Neural cell (in vitro differentiated cells): ENCODE measurements around the gene PIAS4.

Experiments used
- CTCF ChIP-seq: fragments of 450-650 bp; IDR thresholded peaks from 2 replicates; pipeline ENCODE4 v1.5.1; 2014; ENCODE audit warnings: antibody characterized with exemption, mild to moderate bottlenecking, moderate library complexity; ENCODE audit not compliant: poor library complexity, severe bottlenecking
- EZH2 ChIP-seq: fragments of 200-600, 300-800 bp; shearing (Covaris generic), sonication (generic); IDR thresholded peaks from 2 replicates; pipeline ENCODE4 v1.6.1; 2014; ENCODE audit warnings: antibody characterized with exemption, low read length, borderline replicate concordance, mild to moderate bottlenecking; ENCODE audit not compliant: insufficient read depth, poor library complexity, severe bottlenecking
- POLR2AphosphoS5 ChIP-seq: IDR thresholded peaks from 2 replicates; pipeline ENCODE4 v1.6.1; 2012
- RAD21 ChIP-seq: fragments of 450-650 bp; conservative IDR thresholded peaks from 2 replicates; pipeline ENCODE4 v1.6.1; 2014; ENCODE audit warnings: antibody characterized with exemption, mild to moderate bottlenecking, moderate library complexity
- REST ChIP-seq: IDR thresholded peaks from 2 replicates; pipeline ENCODE4 v1.6.1; 2012; ENCODE audit warnings: borderline replicate concordance

- TF ChIP-seq CTCF, result no peak
- no peak for TF ChIP-seq POLR2AphosphoS5
- TF ChIP-seq RAD21, result no peak
- no peak for TF ChIP-seq REST
- TF ChIP-seq EZH2, result no peak
Observed at GRCh38 chr19:4012975-4013634, 5.6 kb downstream of the PIAS4 start.
